ENCODE measurements around the gene CELSR1. TPM values are rescaled to one million over a fixed set of nuclear protein-coding genes. Genes with fewer than 3 reads are reported as not detected.

Gene CELSR1
- total RNA-seq, 2 donors from 2014 or later, result 24.4 to 34.1 TPM

- Mint-ChIP-seq H3K27ac (no peak overlapping the region), H3K4me1 (peaks cover 7% of the 10 kb centered on the region), H3K36me3 (ENCODE audit: low read depth) (peaks cover 21% of the 10 kb centered on the region), H3K4me3 (no peak overlapping the region), H3K27me3 (ENCODE audit: insufficient read depth) (no peaks in the 10 kb centered on the region), H3K9me3 (peaks cover 1% of the 10 kb centered on the region)
- Histone ChIP-seq H3K27me3 (ENCODE audit: control insufficient read depth, insufficient read depth, low read length, poor library complexity, severe bottlenecking) (no peaks in the 10 kb centered on the region), H3K9ac (ENCODE audit: extremely low read depth, low read length, poor library complexity, severe bottlenecking) (no peak overlapping the region), H3K27ac (ENCODE audit: low read depth, low read length) (no peak overlapping the region), H3K36me3 (ENCODE audit: control insufficient read depth, insufficient read depth, low read length) (peaks cover 3% of the 10 kb centered on the region), H3K4me1 (ENCODE audit: control insufficient read depth, insufficient read depth, low read length) (peaks cover 4% of the 10 kb centered on the region), H3K9me3 (ENCODE audit: control insufficient read depth, low read length) (peaks cover 5% of the 10 kb centered on the region), H3K4me3 (ENCODE audit: low read length) (no peak overlapping the region)
- peak; percentile 13 for TF ChIP-seq CTCF (conservative IDR thresholded peaks at IDR 0.05)
- 88 to 90% methylated on average over 12 to 15 of the region's 15 CpGs for WGBS, 2 experiments (ENCODE audit: insufficient coverage in 1 of 2, insufficient read length in 1 of 2)
- DNase-seq, result no peak
These were observed 166.7 kb downstream of the CELSR1 start for GRCh38 chr22:46370584-46371291.

- no peak overlapping the region for H3K27ac Mint-ChIP-seq
- peaks cover 4% of the 10 kb centered on the region for H3K4me1 ChIP-seq (ENCODE audit: control insufficient read depth, insufficient read depth, low read length)
- no peaks in the 10 kb centered on the region for H3K27me3 ChIP-seq (ENCODE audit: control insufficient read depth, insufficient read depth, low read length, poor library complexity, severe bottlenecking)
- H3K4me1 Mint-ChIP-seq, result peaks cover 7% of the 10 kb centered on the region
- no peaks in the 10 kb centered on the region for H3K9me3 ChIP-seq (ENCODE audit: control insufficient read depth, low read length)
- TF ChIP-seq CTCF (conservative IDR thresholded peaks at IDR 0.05), result no peak
- no peak overlapping the region for H3K27ac ChIP-seq (ENCODE audit: low read depth, low read length)
- peaks cover 13% of the 10 kb centered on the region for H3K36me3 Mint-ChIP-seq (ENCODE audit: low read depth)
- no peak overlapping the region for H3K4me3 ChIP-seq (ENCODE audit: low read length)
- H3K36me3 ChIP-seq (ENCODE audit: control insufficient read depth, insufficient read depth, low read length), result no peaks in the 10 kb centered on the region
- no peaks in the 10 kb centered on the region for H3K27me3 Mint-ChIP-seq (ENCODE audit: insufficient read depth)
- DNase-seq, result no peak
- H3K9ac ChIP-seq (ENCODE audit: extremely low read depth, low read length, poor library complexity, severe bottlenecking), result no peak overlapping the region
- H3K9me3 Mint-ChIP-seq, result no peaks in the 10 kb centered on the region
- 95 to 96% methylated on average over 17 to 25 of the region's 25 CpGs for WGBS, 2 experiments (ENCODE audit: insufficient coverage in 1 of 2, insufficient read length in 1 of 2)
- no peak overlapping the region for H3K4me3 Mint-ChIP-seq
These were observed 167.5 kb downstream of the CELSR1 start for GRCh38 chr22:46369716-46370583.

GRCh38 chr22:46368871-46369715 is 168.3 kb downstream of the CELSR1 start:
- Mint-ChIP-seq H3K36me3 (ENCODE audit: low read depth) (peaks cover 11% of the 10 kb centered on the region), H3K9me3 (no peaks in the 10 kb centered on the region), H3K27me3 (ENCODE audit: insufficient read depth) (no peaks in the 10 kb centered on the region), H3K4me3 (no peak overlapping the region), H3K27ac (no peak overlapping the region), H3K4me1 (peaks cover 7% of the 10 kb centered on the region)
- Histone ChIP-seq H3K9ac (ENCODE audit: extremely low read depth, low read length, poor library complexity, severe bottlenecking) (no peak overlapping the region), H3K4me1 (ENCODE audit: control insufficient read depth, insufficient read depth, low read length) (peaks cover 4% of the 10 kb centered on the region), H3K36me3 (ENCODE audit: control insufficient read depth, insufficient read depth, low read length) (no peaks in the 10 kb centered on the region), H3K4me3 (ENCODE audit: low read length) (no peak overlapping the region), H3K27ac (ENCODE audit: low read depth, low read length) (no peak overlapping the region), H3K27me3 (ENCODE audit: control insufficient read depth, insufficient read depth, low read length, poor library complexity, severe bottlenecking) (no peaks in the 10 kb centered on the region), H3K9me3 (ENCODE audit: control insufficient read depth, low read length) (no peaks in the 10 kb centered on the region)
- no peak for TF ChIP-seq CTCF (conservative IDR thresholded peaks at IDR 0.05)
- WGBS, 2 experiments (ENCODE audit: insufficient coverage in 1 of 2, insufficient read length in 1 of 2), result 93 to 96% methylated on average over 21 to 31 of the region's 31 CpGs
- DNase-seq, result no peak
